H9 (cell line): Measurements from ENCODE around the gene KCTD4. TPM values are rescaled to one million over a fixed set of nuclear protein-coding genes. Genes with fewer than 3 reads are reported as not detected.

Experiments
- DNase-seq: peaks from one replicate; pipeline ENCODE4 v3.0.0-alpha.2; 2017
- H2AFZ ChIP-seq: one replicate; pipeline ENCODE4 v1.6.1; 2013; ENCODE audit warnings: mild to moderate bottlenecking, low read length, control low read depth, moderate library complexity
- H2AK5ac ChIP-seq: 2 replicates; pipeline ENCODE4 v1.6.1; 2013; ENCODE audit warnings: low read length, control low read depth, mixed read lengths; ENCODE audit not compliant: insufficient read length
- H2BK120ac ChIP-seq: one replicate; pipeline ENCODE4 v1.6.1; 2013; ENCODE audit warnings: low read depth, mild to moderate bottlenecking, low read length, control low read depth, inconsistent platforms; ENCODE audit not compliant: poor library complexity, severe bottlenecking
- H2BK12ac ChIP-seq: 2 replicates; pipeline ENCODE4 v1.6.1; 2013; ENCODE audit warnings: low read length, control low read depth, mixed read lengths, low read depth; ENCODE audit not compliant: insufficient read length
- H2BK15ac ChIP-seq: 2 replicates; pipeline ENCODE4 v1.6.1; 2013; ENCODE audit warnings: low read depth, low read length, control low read depth
- H2BK20ac ChIP-seq: one replicate; pipeline ENCODE4 v1.6.1; 2013; ENCODE audit warnings: low read depth, mild to moderate bottlenecking, low read length, control low read depth, inconsistent platforms; ENCODE audit not compliant: poor library complexity, severe bottlenecking
- H2BK5ac ChIP-seq: 2 replicates; pipeline ENCODE4 v1.6.1; 2013; ENCODE audit warnings: low read length, control low read depth, mixed read lengths; ENCODE audit not compliant: insufficient read length
- H3K14ac ChIP-seq: 2 replicates; pipeline ENCODE4 v1.6.1; 2013; ENCODE audit warnings: low read length, control low read depth; ENCODE audit not compliant: insufficient read depth
- H3K18ac ChIP-seq: 2 replicates; pipeline ENCODE4 v1.6.1; 2013; ENCODE audit warnings: low read depth, mild to moderate bottlenecking, mixed read lengths, low read length, control low read depth; ENCODE audit not compliant: insufficient read length
- H3K23ac ChIP-seq: 2 replicates; pipeline ENCODE4 v1.6.1; 2013; ENCODE audit warnings: low read length, control low read depth, mixed read lengths, low read depth; ENCODE audit not compliant: insufficient read length
- H3K23me2 ChIP-seq: 2 replicates; pipeline ENCODE4 v1.6.1; 2013; ENCODE audit warnings: low read depth, mild to moderate bottlenecking, mixed read lengths, low read length, control low read depth; ENCODE audit not compliant: insufficient read length, poor library complexity, severe bottlenecking
- H3K27ac ChIP-seq: 2 replicates; pipeline ENCODE4 v1.5.1; 2013; ENCODE audit warnings: low read length, control low read depth, mixed read lengths, low read depth; ENCODE audit not compliant: insufficient read length
- H3K27me3 ChIP-seq: 2 replicates; pipeline ENCODE4 v1.6.1; 2013; ENCODE audit warnings: low read length, control low read depth, inconsistent platforms; ENCODE audit not compliant: insufficient read depth
- H3K4ac ChIP-seq: 2 replicates; pipeline ENCODE4 v1.6.1; 2013; ENCODE audit warnings: low read depth, mild to moderate bottlenecking, control low read depth, inconsistent platforms, low read length, moderate library complexity
- H3K4me1 ChIP-seq: 2 replicates; pipeline ENCODE4 v1.6.1; 2013; ENCODE audit warnings: low read length, control low read depth, inconsistent platforms; ENCODE audit not compliant: insufficient read depth
- H3K4me2 ChIP-seq: 2 replicates; pipeline ENCODE4 v1.6.1; 2013; ENCODE audit warnings: low read length, control low read depth, mixed read lengths; ENCODE audit not compliant: insufficient read length, insufficient read depth
- H3K56ac ChIP-seq: 2 replicates; pipeline ENCODE4 v1.6.1; 2013; ENCODE audit warnings: low read depth, mild to moderate bottlenecking, mixed read lengths, low read length, control low read depth; ENCODE audit not compliant: insufficient read length
- H3K79me1 ChIP-seq: 2 replicates; pipeline ENCODE4 v1.6.1; 2013; ENCODE audit warnings: low read depth, mild to moderate bottlenecking, moderate library complexity, low read length, control low read depth, inconsistent platforms; ENCODE audit not compliant: insufficient read depth, poor library complexity, severe bottlenecking
- H3K79me2 ChIP-seq: 2 replicates; pipeline ENCODE4 v1.6.1; 2013; ENCODE audit warnings: low read length, control low read depth, inconsistent platforms; ENCODE audit not compliant: insufficient read depth
- H3K9ac ChIP-seq: 2 replicates; pipeline ENCODE4 v1.6.1; 2013; ENCODE audit warnings: low read length, control low read depth, mixed read lengths; ENCODE audit not compliant: insufficient read length; ENCODE audit errors: extremely low read depth
- H3K9me3 ChIP-seq: one replicate; pipeline ENCODE4 v1.6.1; 2013; ENCODE audit warnings: low read depth, low read length, inconsistent platforms; ENCODE audit not compliant: control insufficient read depth
- H3T11ph ChIP-seq: one replicate; pipeline ENCODE4 v1.6.1; 2013; ENCODE audit warnings: mild to moderate bottlenecking, low read length, control low read depth, inconsistent platforms
- H4K20me1 ChIP-seq: one replicate; pipeline ENCODE4 v1.6.1; 2013; ENCODE audit not compliant: control insufficient read depth, insufficient read length, insufficient read depth
- H4K5ac ChIP-seq: 2 replicates; pipeline ENCODE4 v1.6.1; 2013; ENCODE audit warnings: low read depth, mild to moderate bottlenecking, mixed read lengths, low read length, control low read depth; ENCODE audit not compliant: insufficient read length
- H4K8ac ChIP-seq: replicated peaks from 2 replicates; pipeline ENCODE4 v1.6.1; 2013; ENCODE audit warnings: low read length, control low read depth, mixed read lengths, low read depth; ENCODE audit not compliant: insufficient read length
- H4K91ac ChIP-seq: 2 replicates; pipeline ENCODE4 v1.6.1; 2013; ENCODE audit warnings: low read depth, mild to moderate bottlenecking, moderate library complexity, mixed read lengths, low read length, control low read depth; ENCODE audit not compliant: insufficient read length
- H3K27ac Mint-ChIP-seq, 3 experiments: 2 replicates in 2 of 3; 3 replicates in 1 of 3; pipeline ENCODE4 v1.8.0; 2020 to 2021; ENCODE audit warnings: mixed read lengths in 3 of 3, mild to moderate bottlenecking in 1 of 3, moderate library complexity in 1 of 3
- H3K27me3 Mint-ChIP-seq: 2 replicates; pipeline ENCODE4 v1.8.0; 2021; ENCODE audit warnings: low read depth, mild to moderate bottlenecking, moderate library complexity, mixed read lengths
- H3K36me3 Mint-ChIP-seq, 3 experiments: 2 replicates in 2 of 3; 3 replicates in 1 of 3; pipeline ENCODE4 v1.8.0; 2020 to 2021; ENCODE audit warnings: low read depth in 3 of 3, mixed read lengths in 3 of 3; ENCODE audit not compliant: insufficient read depth in 1 of 3
- H3K4me1 Mint-ChIP-seq, 2 experiments: 2 replicates each; pipeline ENCODE4 v1.8.0; 2020; ENCODE audit warnings: mixed read lengths in 2 of 2
- H3K4me3 Mint-ChIP-seq, 2 experiments: 2 replicates in 1 of 2; 3 replicates in 1 of 2; pipeline ENCODE4 v1.8.0; 2020 to 2021; ENCODE audit warnings: mild to moderate bottlenecking in 2 of 2, mixed read lengths in 2 of 2, moderate library complexity in 1 of 2
- H3K9me3 Mint-ChIP-seq, 2 experiments: 2 replicates in 1 of 2; 3 replicates in 1 of 2; pipeline ENCODE4 v1.8.0; 2020; ENCODE audit warnings: mild to moderate bottlenecking in 2 of 2, mixed read lengths in 2 of 2, moderate library complexity in 1 of 2
- WGBS: extraction: QIAGEN DNeasy Blood & Tissue Kit; methylation state at CpG from one replicate; pipeline ENCODE4 v1.1.7; 2013; ENCODE audit warnings: missing lambda C conversion rate, low lambda C conversion rate, mixed read lengths; ENCODE audit not compliant: insufficient read length; ENCODE audit errors: extremely low coverage; 5-methylcytosine and 5-hydroxymethylcytosine counted together
- total RNA-seq: library from RNA; stranded (reverse); gene quantifications from 2 replicates; pipeline ENCODE4 v1.2.1, GENCODE V29; 2021
- TF ChIP-seq, protein P1 (sequence below): fragments of 200-600 bp; sonication (generic); conservative IDR thresholded peaks from 3 replicates; pipeline ENCODE4 v1.8.0; 2021; ENCODE audit warnings: antibody characterized with exemption, mild to moderate bottlenecking

Gene KCTD4
- total RNA-seq, 1 experiment from 2014 or later = not detected

DNA sequence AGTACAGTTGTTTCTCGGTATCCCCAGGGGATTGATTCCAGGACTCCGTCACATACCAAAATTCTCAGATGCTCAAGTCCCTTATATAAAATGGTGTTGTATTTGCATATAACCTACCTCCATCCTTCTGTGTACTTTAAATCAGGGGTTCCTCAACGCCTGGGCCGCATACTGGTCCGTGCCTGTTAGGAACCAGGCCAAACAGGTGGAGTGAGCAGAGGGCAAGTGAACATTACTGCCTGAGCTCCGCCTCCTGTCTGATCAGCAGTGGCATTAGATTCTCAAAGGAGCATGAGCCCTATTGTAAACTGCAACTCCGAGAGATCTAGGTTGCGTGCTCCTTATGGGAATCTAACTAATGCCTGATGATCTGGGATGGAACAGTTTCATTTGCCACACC, 42.2 kb upstream of the KCTD4 start:
- no peak overlapping the region for H4K8ac ChIP-seq
- no peak overlapping the region for H3K4me3 Mint-ChIP-seq
- H2BK20ac ChIP-seq = no peak overlapping the region
- no peaks in the 10 kb centered on the region for H4K20me1 ChIP-seq
- H3K27me3 Mint-ChIP-seq = no peaks in the 10 kb centered on the region
- no peaks in the 10 kb centered on the region for H3K4me1 ChIP-seq
- H4K91ac ChIP-seq = no peak overlapping the region
- H3K18ac ChIP-seq = no peak overlapping the region
- no peak overlapping the region for H3K9ac ChIP-seq
- no peaks in the 10 kb centered on the region for H3K9me3 ChIP-seq
- H3K14ac ChIP-seq = no peak overlapping the region
- DNase-seq = no peak
- H3K27me3 ChIP-seq = no peaks in the 10 kb centered on the region
- H3K4ac ChIP-seq = no peak overlapping the region
- H2BK5ac ChIP-seq = no peak overlapping the region
- no peak overlapping the region for H3K56ac ChIP-seq
- H3K23ac ChIP-seq = no peak overlapping the region
- no peak overlapping the region for H2BK12ac ChIP-seq
- H3K36me3 Mint-ChIP-seq = peaks cover 0 to 4% (median 0%) of the 10 kb centered on the region in 3 experiments; a peak in 2 of 7 replicates
- WGBS = no CpG with 5 or more reads among the region's 8 CpGs
- no peak overlapping the region for H4K5ac ChIP-seq
- H3K9me3 Mint-ChIP-seq = peaks cover 0 to 2% of the 10 kb centered on the region in 2 experiments; a peak in 1 of 5 replicates
- peak overlapping the region in 1 of 3 experiments; percentile 83; a peak in 1 of 7 replicates for H3K27ac Mint-ChIP-seq
- H3K79me2 ChIP-seq = no peaks in the 10 kb centered on the region; the same call in 1 of the 2 replicates
- H3K23me2 ChIP-seq = no peaks in the 10 kb centered on the region
- H3K27ac ChIP-seq = no peak overlapping the region
- TF ChIP-seq, protein P1, sequence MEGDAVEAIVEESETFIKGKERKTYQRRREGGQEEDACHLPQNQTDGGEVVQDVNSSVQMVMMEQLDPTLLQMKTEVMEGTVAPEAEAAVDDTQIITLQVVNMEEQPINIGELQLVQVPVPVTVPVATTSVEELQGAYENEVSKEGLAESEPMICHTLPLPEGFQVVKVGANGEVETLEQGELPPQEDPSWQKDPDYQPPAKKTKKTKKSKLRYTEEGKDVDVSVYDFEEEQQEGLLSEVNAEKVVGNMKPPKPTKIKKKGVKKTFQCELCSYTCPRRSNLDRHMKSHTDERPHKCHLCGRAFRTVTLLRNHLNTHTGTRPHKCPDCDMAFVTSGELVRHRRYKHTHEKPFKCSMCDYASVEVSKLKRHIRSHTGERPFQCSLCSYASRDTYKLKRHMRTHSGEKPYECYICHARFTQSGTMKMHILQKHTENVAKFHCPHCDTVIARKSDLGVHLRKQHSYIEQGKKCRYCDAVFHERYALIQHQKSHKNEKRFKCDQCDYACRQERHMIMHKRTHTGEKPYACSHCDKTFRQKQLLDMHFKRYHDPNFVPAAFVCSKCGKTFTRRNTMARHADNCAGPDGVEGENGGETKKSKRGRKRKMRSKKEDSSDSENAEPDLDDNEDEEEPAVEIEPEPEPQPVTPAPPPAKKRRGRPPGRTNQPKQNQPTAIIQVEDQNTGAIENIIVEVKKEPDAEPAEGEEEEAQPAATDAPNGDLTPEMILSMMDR = no peak
- peaks cover 9 to 10% of the 10 kb centered on the region in 2 experiments for H3K4me1 Mint-ChIP-seq
- H2AK5ac ChIP-seq = no peak overlapping the region
- H2BK120ac ChIP-seq = no peak overlapping the region
- no peak overlapping the region for H3T11ph ChIP-seq
- no peak overlapping the region for H2BK15ac ChIP-seq
- peaks cover under 1% of the 10 kb centered on the region for H3K79me1 ChIP-seq
- no peak overlapping the region for H3K4me2 ChIP-seq
- no peak overlapping the region for H2AFZ ChIP-seq
